ENCODE results near the gene MYO1E.

- TF ChIP-seq MAX (CRISPR knock-in tag; IDR thresholded peaks at IDR 0.05) (no peak), E2F4 (CRISPR knock-in tag; IDR thresholded peaks at IDR 0.05; ENCODE audit: borderline replicate concordance, low read depth) (no peak), ATF1 (CRISPR knock-in tag; IDR thresholded peaks at IDR 0.05) (no peak)
- TF ChIP-seq, protein P1, sequence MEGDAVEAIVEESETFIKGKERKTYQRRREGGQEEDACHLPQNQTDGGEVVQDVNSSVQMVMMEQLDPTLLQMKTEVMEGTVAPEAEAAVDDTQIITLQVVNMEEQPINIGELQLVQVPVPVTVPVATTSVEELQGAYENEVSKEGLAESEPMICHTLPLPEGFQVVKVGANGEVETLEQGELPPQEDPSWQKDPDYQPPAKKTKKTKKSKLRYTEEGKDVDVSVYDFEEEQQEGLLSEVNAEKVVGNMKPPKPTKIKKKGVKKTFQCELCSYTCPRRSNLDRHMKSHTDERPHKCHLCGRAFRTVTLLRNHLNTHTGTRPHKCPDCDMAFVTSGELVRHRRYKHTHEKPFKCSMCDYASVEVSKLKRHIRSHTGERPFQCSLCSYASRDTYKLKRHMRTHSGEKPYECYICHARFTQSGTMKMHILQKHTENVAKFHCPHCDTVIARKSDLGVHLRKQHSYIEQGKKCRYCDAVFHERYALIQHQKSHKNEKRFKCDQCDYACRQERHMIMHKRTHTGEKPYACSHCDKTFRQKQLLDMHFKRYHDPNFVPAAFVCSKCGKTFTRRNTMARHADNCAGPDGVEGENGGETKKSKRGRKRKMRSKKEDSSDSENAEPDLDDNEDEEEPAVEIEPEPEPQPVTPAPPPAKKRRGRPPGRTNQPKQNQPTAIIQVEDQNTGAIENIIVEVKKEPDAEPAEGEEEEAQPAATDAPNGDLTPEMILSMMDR (IDR thresholded peaks at IDR 0.05), result no peak
- TF ChIP-seq, protein P2, sequence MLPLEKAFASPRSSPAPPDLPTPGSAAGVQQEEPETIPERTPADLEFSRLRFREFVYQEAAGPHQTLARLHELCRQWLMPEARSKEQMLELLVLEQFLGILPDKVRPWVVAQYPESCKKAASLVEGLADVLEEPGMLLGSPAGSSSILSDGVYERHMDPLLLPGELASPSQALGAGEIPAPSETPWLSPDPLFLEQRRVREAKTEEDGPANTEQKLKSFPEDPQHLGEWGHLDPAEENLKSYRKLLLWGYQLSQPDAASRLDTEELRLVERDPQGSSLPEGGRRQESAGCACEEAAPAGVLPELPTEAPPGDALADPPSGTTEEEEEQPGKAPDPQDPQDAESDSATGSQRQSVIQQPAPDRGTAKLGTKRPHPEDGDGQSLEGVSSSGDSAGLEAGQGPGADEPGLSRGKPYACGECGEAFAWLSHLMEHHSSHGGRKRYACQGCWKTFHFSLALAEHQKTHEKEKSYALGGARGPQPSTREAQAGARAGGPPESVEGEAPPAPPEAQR (CRISPR knock-in tag; IDR thresholded peaks at IDR 0.05), result no peak
- TF ChIP-seq, protein P3, sequence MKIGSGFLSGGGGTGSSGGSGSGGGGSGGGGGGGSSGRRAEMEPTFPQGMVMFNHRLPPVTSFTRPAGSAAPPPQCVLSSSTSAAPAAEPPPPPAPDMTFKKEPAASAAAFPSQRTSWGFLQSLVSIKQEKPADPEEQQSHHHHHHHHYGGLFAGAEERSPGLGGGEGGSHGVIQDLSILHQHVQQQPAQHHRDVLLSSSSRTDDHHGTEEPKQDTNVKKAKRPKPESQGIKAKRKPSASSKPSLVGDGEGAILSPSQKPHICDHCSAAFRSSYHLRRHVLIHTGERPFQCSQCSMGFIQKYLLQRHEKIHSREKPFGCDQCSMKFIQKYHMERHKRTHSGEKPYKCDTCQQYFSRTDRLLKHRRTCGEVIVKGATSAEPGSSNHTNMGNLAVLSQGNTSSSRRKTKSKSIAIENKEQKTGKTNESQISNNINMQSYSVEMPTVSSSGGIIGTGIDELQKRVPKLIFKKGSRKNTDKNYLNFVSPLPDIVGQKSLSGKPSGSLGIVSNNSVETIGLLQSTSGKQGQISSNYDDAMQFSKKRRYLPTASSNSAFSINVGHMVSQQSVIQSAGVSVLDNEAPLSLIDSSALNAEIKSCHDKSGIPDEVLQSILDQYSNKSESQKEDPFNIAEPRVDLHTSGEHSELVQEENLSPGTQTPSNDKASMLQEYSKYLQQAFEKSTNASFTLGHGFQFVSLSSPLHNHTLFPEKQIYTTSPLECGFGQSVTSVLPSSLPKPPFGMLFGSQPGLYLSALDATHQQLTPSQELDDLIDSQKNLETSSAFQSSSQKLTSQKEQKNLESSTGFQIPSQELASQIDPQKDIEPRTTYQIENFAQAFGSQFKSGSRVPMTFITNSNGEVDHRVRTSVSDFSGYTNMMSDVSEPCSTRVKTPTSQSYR (CRISPR knock-in tag; IDR thresholded peaks at IDR 0.05), result no peak
These were observed 8.4 kb upstream of the MYO1E start for GRCh38 chr15:59380902-59381610.
